Measurements from ENCODE around the gene TMEM72. TPM values are rescaled to one million over a fixed set of nuclear protein-coding genes. Genes with fewer than 3 reads are reported as not detected.
A peak's percentile ranks its signal among the peaks of the same experiment; 100 is the strongest.

TMEM72 gene
- total RNA-seq, 1 experiment from 2014 or later, result not detected

GRCh38 chr10:44961931-44962750 lies 51.0 kb downstream of the TMEM72 start:
- H3K36me3 ChIP-seq, result no peaks in the 10 kb centered on the region; the same call in 1 of the 2 replicates
- no peak overlapping the region for H3K27ac ChIP-seq
- H3K27me3 ChIP-seq (replicated peaks), result no peaks in the 10 kb centered on the region
- no peaks in the 10 kb centered on the region for H3K9me3 ChIP-seq (replicated peaks)
- peaks cover 74% of the 10 kb centered on the region for H3K4me1 ChIP-seq (replicated peaks)
- peak in 1 of 2 experiments; percentile 24 for DNase-seq (ENCODE audit: low read depth in 1 of 2, low spot score in 2 of 2)
- no peak overlapping the region for H3K4me3 ChIP-seq

GRCh38 chr10:44962870-44963738 lies 52.0 kb downstream of the TMEM72 start:
- Histone ChIP-seq H3K27me3 (replicated peaks) (no peaks in the 10 kb centered on the region), H3K4me3 (no peak overlapping the region), H3K4me1 (replicated peaks) (peaks cover 71% of the 10 kb centered on the region), H3K36me3 (no peaks in the 10 kb centered on the region; the same call in 1 of the 2 replicates), H3K27ac (peak overlapping the region; percentile 63), H3K9me3 (replicated peaks) (no peaks in the 10 kb centered on the region)
- peak in 1 of 2 experiments; percentile 41 for DNase-seq (ENCODE audit: low read depth in 1 of 2, low spot score in 2 of 2)

GRCh38 chr10:44963772-44964633 lies 52.9 kb downstream of the TMEM72 start:
- H3K4me1 ChIP-seq (replicated peaks), result peaks cover 64% of the 10 kb centered on the region
- H3K27ac ChIP-seq, result peak overlapping the region; percentile 63

GRCh38 chr10:44965104-44965503 lies 54.0 kb downstream of the TMEM72 start:
- no peak for DNase-seq (ENCODE audit: low read depth in 1 of 2, low spot score in 2 of 2)
- Histone ChIP-seq H3K36me3 (peaks cover 3% of the 10 kb centered on the region), H3K4me1 (replicated peaks) (peaks cover 59% of the 10 kb centered on the region), H3K27ac (peak overlapping the region; percentile 48), H3K9me3 (replicated peaks) (no peaks in the 10 kb centered on the region), H3K27me3 (replicated peaks) (no peaks in the 10 kb centered on the region), H3K4me3 (no peak overlapping the region)

More at GRCh38 chr10:44963772-44964633, 52.9 kb downstream of the TMEM72 start:
- no peaks in the 10 kb centered on the region; the same call in 1 of the 2 replicates for H3K36me3 ChIP-seq
- H3K9me3 ChIP-seq (replicated peaks), result no peaks in the 10 kb centered on the region
- peak; percentile 96 for DNase-seq (ENCODE audit: low read depth in 1 of 2, low spot score in 2 of 2)
- no peaks in the 10 kb centered on the region for H3K27me3 ChIP-seq (replicated peaks)
- H3K4me3 ChIP-seq, result no peak overlapping the region

- peak in 1 of 2 experiments; percentile 33 for DNase-seq (ENCODE audit: low read depth in 1 of 2, low spot score in 2 of 2)
- H3K4me3 ChIP-seq, result no peak overlapping the region
- H3K9me3 ChIP-seq (replicated peaks), result no peaks in the 10 kb centered on the region
- H3K4me1 ChIP-seq (replicated peaks), result peaks cover 53% of the 10 kb centered on the region
- peaks cover 9% of the 10 kb centered on the region for H3K36me3 ChIP-seq
- peak overlapping the region; percentile 48; the same call in 1 of the 2 replicates for H3K27ac ChIP-seq
- no peaks in the 10 kb centered on the region for H3K27me3 ChIP-seq (replicated peaks)
These were observed 54.5 kb downstream of the TMEM72 start for GRCh38 chr10:44965651-44966097.

- H3K36me3 ChIP-seq, result peaks cover 15% of the 10 kb centered on the region
- no peaks in the 10 kb centered on the region for H3K9me3 ChIP-seq (replicated peaks)
- DNase-seq (ENCODE audit: low read depth in 1 of 2, low spot score in 2 of 2), result peak; percentile 41 to 55
- H3K27ac ChIP-seq, result peak overlapping the region; percentile 48
- H3K4me1 ChIP-seq (replicated peaks), result peaks cover 52% of the 10 kb centered on the region
- no peak overlapping the region for H3K4me3 ChIP-seq
- H3K27me3 ChIP-seq (replicated peaks), result no peaks in the 10 kb centered on the region
These were observed 55.1 kb downstream of the TMEM72 start for GRCh38 chr10:44966129-44966815.

GRCh38 chr10:44966816-44967509 lies 55.8 kb downstream of the TMEM72 start:
- Histone ChIP-seq H3K9me3 (replicated peaks) (no peaks in the 10 kb centered on the region), H3K4me1 (replicated peaks) (peaks cover 52% of the 10 kb centered on the region), H3K27ac (peak overlapping the region; percentile 48), H3K36me3 (peaks cover 22% of the 10 kb centered on the region), H3K27me3 (replicated peaks) (no peaks in the 10 kb centered on the region), H3K4me3 (no peak overlapping the region)
- DNase-seq (ENCODE audit: low read depth in 1 of 2, low spot score in 2 of 2), result no peak

GRCh38 chr10:44967616-44968015 lies 56.5 kb downstream of the TMEM72 start:
- no peak overlapping the region for H3K4me3 ChIP-seq
- H3K4me1 ChIP-seq (replicated peaks), result peaks cover 53% of the 10 kb centered on the region
- no peaks in the 10 kb centered on the region for H3K27me3 ChIP-seq (replicated peaks)
- DNase-seq (ENCODE audit: low read depth in 1 of 2, low spot score in 2 of 2), result peak in 1 of 2 experiments; percentile 42
- H3K9me3 ChIP-seq (replicated peaks), result no peaks in the 10 kb centered on the region
- H3K36me3 ChIP-seq, result peaks cover 26% of the 10 kb centered on the region
- H3K27ac ChIP-seq, result no peak overlapping the region

- H3K4me1 ChIP-seq (replicated peaks), result peaks cover 54% of the 10 kb centered on the region
- H3K27me3 ChIP-seq (replicated peaks), result no peaks in the 10 kb centered on the region
- H3K36me3 ChIP-seq, result peaks cover 31% of the 10 kb centered on the region
- H3K4me3 ChIP-seq, result no peak overlapping the region
- DNase-seq (ENCODE audit: low read depth in 1 of 2, low spot score in 2 of 2), result no peak
- H3K9me3 ChIP-seq (replicated peaks), result no peaks in the 10 kb centered on the region
- H3K27ac ChIP-seq, result no peak overlapping the region
These were observed 57.0 kb downstream of the TMEM72 start for GRCh38 chr10:44968091-44968490.

GRCh38 chr10:44968500-44969400 lies 57.6 kb downstream of the TMEM72 start:
- Histone ChIP-seq H3K27ac (no peak overlapping the region), H3K4me1 (replicated peaks) (peaks cover 51% of the 10 kb centered on the region), H3K36me3 (peaks cover 31% of the 10 kb centered on the region), H3K9me3 (replicated peaks) (no peaks in the 10 kb centered on the region), H3K27me3 (replicated peaks) (no peaks in the 10 kb centered on the region), H3K4me3 (no peak overlapping the region)
- no peak for DNase-seq (ENCODE audit: low read depth in 1 of 2, low spot score in 2 of 2)

- H3K27ac ChIP-seq, result no peak overlapping the region
- no peaks in the 10 kb centered on the region for H3K9me3 ChIP-seq (replicated peaks)
- no peaks in the 10 kb centered on the region for H3K27me3 ChIP-seq (replicated peaks)
- H3K36me3 ChIP-seq, result peaks cover 40% of the 10 kb centered on the region
- peaks cover 51% of the 10 kb centered on the region for H3K4me1 ChIP-seq (replicated peaks)
- no peak for DNase-seq (ENCODE audit: low read depth in 1 of 2, low spot score in 2 of 2)
- H3K4me3 ChIP-seq, result no peak overlapping the region
These were observed 58.7 kb downstream of the TMEM72 start for GRCh38 chr10:44969854-44970253.
